Measurements from ENCODE around the gene LYST. TPM values are rescaled to one million over a fixed set of nuclear protein-coding genes. Genes with fewer than 3 reads are reported as not detected.

LYST gene
- total RNA-seq, 1 experiment from 2014 or later, result 1.7 TPM

DNA sequence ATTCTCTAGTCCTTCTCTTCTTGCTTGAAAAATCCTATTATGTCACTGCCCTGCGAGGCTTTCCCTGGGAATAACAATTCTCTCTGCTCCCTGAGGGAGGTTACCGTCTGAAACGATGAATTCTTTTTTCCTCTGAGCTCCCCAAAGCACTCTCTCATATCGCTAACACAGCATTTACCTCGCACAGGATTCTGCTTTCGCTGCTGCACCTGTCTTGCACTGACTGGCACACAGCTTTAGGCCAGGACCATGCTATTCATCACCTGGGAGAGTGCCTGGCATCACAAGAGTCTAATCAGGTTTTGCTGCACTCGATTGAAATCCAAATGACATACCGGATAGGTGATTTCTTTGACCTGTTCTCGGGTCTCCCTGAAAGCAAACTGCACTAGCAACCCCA is 164.3 kb downstream of the LYST start:
- Histone ChIP-seq H3K9me3 (ENCODE audit: low read depth, low read length, poor library complexity, severe bottlenecking) (no peaks in the 10 kb centered on the region), H3K4me1 (ENCODE audit: insufficient read depth, low read length, poor library complexity, severe bottlenecking) (no peaks in the 10 kb centered on the region), H3K27ac (ENCODE audit: low read depth, low read length, poor library complexity, severe bottlenecking) (no peak overlapping the region), H3K36me3 (ENCODE audit: insufficient read depth, low read length, poor library complexity, severe bottlenecking) (no peaks in the 10 kb centered on the region), H3K27me3 (replicated peaks; ENCODE audit: insufficient read depth, low read depth, low read length, poor library complexity) (no peaks in the 10 kb centered on the region), H3K4me3 (ENCODE audit: low read depth, low read length, poor library complexity, severe bottlenecking) (no peak overlapping the region)
- POLR2A ChIA-PET (ENCODE audit: low non-redundant PET), result no interaction called here
- no peak for TF ChIP-seq EZH2 (IDR thresholded peaks at IDR 0.05; ENCODE audit: borderline replicate concordance, low read depth, low read length, poor library complexity, severe bottlenecking)
- TF ChIP-seq, protein P1, sequence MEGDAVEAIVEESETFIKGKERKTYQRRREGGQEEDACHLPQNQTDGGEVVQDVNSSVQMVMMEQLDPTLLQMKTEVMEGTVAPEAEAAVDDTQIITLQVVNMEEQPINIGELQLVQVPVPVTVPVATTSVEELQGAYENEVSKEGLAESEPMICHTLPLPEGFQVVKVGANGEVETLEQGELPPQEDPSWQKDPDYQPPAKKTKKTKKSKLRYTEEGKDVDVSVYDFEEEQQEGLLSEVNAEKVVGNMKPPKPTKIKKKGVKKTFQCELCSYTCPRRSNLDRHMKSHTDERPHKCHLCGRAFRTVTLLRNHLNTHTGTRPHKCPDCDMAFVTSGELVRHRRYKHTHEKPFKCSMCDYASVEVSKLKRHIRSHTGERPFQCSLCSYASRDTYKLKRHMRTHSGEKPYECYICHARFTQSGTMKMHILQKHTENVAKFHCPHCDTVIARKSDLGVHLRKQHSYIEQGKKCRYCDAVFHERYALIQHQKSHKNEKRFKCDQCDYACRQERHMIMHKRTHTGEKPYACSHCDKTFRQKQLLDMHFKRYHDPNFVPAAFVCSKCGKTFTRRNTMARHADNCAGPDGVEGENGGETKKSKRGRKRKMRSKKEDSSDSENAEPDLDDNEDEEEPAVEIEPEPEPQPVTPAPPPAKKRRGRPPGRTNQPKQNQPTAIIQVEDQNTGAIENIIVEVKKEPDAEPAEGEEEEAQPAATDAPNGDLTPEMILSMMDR (conservative IDR thresholded peaks at IDR 0.05; ENCODE audit: low read depth, low read length), result no peak
- no peak for DNase-seq (ENCODE audit: low spot score)
- intact Hi-C loops (cut with micrococcal nuclease; ENCODE audit: unreplicated experiment), result no loop called here
- no TSS peak for BruUV-seq (replicated peaks)
- CTCF ChIA-PET, result no interaction called here

GRCh38 chr1:235697508-235697907 is 169.2 kb downstream of the LYST start:
- TF ChIP-seq, protein P1 (conservative IDR thresholded peaks at IDR 0.05; ENCODE audit: low read depth, low read length), result no peak
- TF ChIP-seq EZH2 (IDR thresholded peaks at IDR 0.05; ENCODE audit: borderline replicate concordance, low read depth, low read length, poor library complexity, severe bottlenecking), result no peak
- Histone ChIP-seq H3K4me1 (ENCODE audit: insufficient read depth, low read length, poor library complexity, severe bottlenecking) (no peaks in the 10 kb centered on the region), H3K4me3 (ENCODE audit: low read depth, low read length, poor library complexity, severe bottlenecking) (no peak overlapping the region), H3K27ac (ENCODE audit: low read depth, low read length, poor library complexity, severe bottlenecking) (no peak overlapping the region), H3K36me3 (ENCODE audit: insufficient read depth, low read length, poor library complexity, severe bottlenecking) (no peaks in the 10 kb centered on the region), H3K27me3 (replicated peaks; ENCODE audit: insufficient read depth, low read depth, low read length, poor library complexity) (no peaks in the 10 kb centered on the region), H3K9me3 (ENCODE audit: low read depth, low read length, poor library complexity, severe bottlenecking) (no peaks in the 10 kb centered on the region)
- ChIA-PET CTCF (no interaction called here), POLR2A (ENCODE audit: low non-redundant PET) (no interaction called here)
- DNase-seq (ENCODE audit: low spot score), result no peak
- intact Hi-C loops (cut with micrococcal nuclease; ENCODE audit: unreplicated experiment), result no loop called here
- BruUV-seq (replicated peaks), result no TSS peak

- TF ChIP-seq, protein P1 (conservative IDR thresholded peaks at IDR 0.05; ENCODE audit: low read depth, low read length), result no peak
- TF ChIP-seq EZH2 (IDR thresholded peaks at IDR 0.05; ENCODE audit: borderline replicate concordance, low read depth, low read length, poor library complexity, severe bottlenecking), result no peak
- POLR2A ChIA-PET (ENCODE audit: low non-redundant PET), result no interaction called here
- CTCF ChIA-PET, result no interaction called here
- no peak for DNase-seq (ENCODE audit: low spot score)
- BruUV-seq (replicated peaks), result no TSS peak
- H3K4me1 ChIP-seq (ENCODE audit: insufficient read depth, low read length, poor library complexity, severe bottlenecking), result no peaks in the 10 kb centered on the region
- intact Hi-C loops (cut with micrococcal nuclease; ENCODE audit: unreplicated experiment), result no loop called here
- H3K27ac ChIP-seq (ENCODE audit: low read depth, low read length, poor library complexity, severe bottlenecking), result no peak overlapping the region
- H3K4me3 ChIP-seq (ENCODE audit: low read depth, low read length, poor library complexity, severe bottlenecking), result no peak overlapping the region
- H3K9me3 ChIP-seq (ENCODE audit: low read depth, low read length, poor library complexity, severe bottlenecking), result no peaks in the 10 kb centered on the region
- no peaks in the 10 kb centered on the region for H3K36me3 ChIP-seq (ENCODE audit: insufficient read depth, low read length, poor library complexity, severe bottlenecking)
- no peaks in the 10 kb centered on the region for H3K27me3 ChIP-seq (replicated peaks; ENCODE audit: insufficient read depth, low read depth, low read length, poor library complexity)
Measured at GRCh38 chr1:235689356-235689755, 177.3 kb downstream of the LYST start.
